PC-3 (cell line): Measurements from ENCODE around the gene CACNA1B. TPM values are rescaled to one million over a fixed set of nuclear protein-coding genes. Genes with fewer than 3 reads are reported as not detected.

Source experiments
- ATAC-seq: fragments of 200-7000 bp; cut with Tn5 transposase; 2 replicates; pipeline ENCODE4 v1.9.1; 2020; ENCODE audit warnings: mild to moderate bottlenecking, moderate library complexity
- BruUV-seq: library from RNA; stranded (reverse); fragments of 400-500 nt; replicated peaks from 2 replicates; lab custom pipeline; 2021; lab: Mats Ljungman, UMichigan
- CTCF ChIA-PET: fragments of 300-600 bp; sonication (Branson Sonifier 250); formaldehyde crosslinking; loops from one replicate; lab custom pipeline; 2022; ENCODE audit warnings: antibody characterized with exemption; lab: Charles Lee
- POLR2A ChIA-PET: fragments of 300-600 bp; sonication (Branson Sonifier 250); formaldehyde crosslinking; loops from one replicate; lab custom pipeline; 2022; ENCODE audit warnings: antibody characterized with exemption; ENCODE audit not compliant: unreplicated experiment; lab: Charles Lee
- DNase-seq: peaks from one replicate; pipeline ENCODE4 v3.0.0-alpha.2; 2015
- H2AFZ ChIP-seq: fragments of 300-600 bp; sonication (generic); 2 replicates; pipeline ENCODE4 v1.6.0; 2016; ENCODE audit warnings: antibody characterized with exemption, low read length
- H3F3A ChIP-seq: fragments of 300-600 bp; sonication (generic); one replicate; pipeline ENCODE4 v1.6.0; 2017; ENCODE audit warnings: antibody characterized with exemption, low read length, control low read depth, mild to moderate bottlenecking; ENCODE audit not compliant: unreplicated experiment
- H3K27ac ChIP-seq: fragments of 300-600 bp; sonication (generic); 2 replicates; pipeline ENCODE4 v1.5.1; 2016; ENCODE audit warnings: mild to moderate bottlenecking, low read length
- H3K27me3 ChIP-seq: fragments of 300-600 bp; sonication (generic); 2 replicates; pipeline ENCODE4 v1.6.1; 2016; ENCODE audit warnings: low read length, mixed read lengths
- H3K36me3 ChIP-seq: fragments of 300-600 bp; sonication (generic); 2 replicates; pipeline ENCODE4 v1.6.1; 2016; ENCODE audit warnings: low read depth, mixed run types, low read length, mixed read lengths
- H3K4me1 ChIP-seq: fragments of 300-600 bp; sonication (generic); 2 replicates; pipeline ENCODE4 v1.5.1; 2016; ENCODE audit warnings: low read length; ENCODE audit not compliant: insufficient read depth
- H3K4me2 ChIP-seq: fragments of 300-600 bp; sonication (generic); 2 replicates; pipeline ENCODE4 v1.6.0; 2016; ENCODE audit warnings: low read length
- H3K4me3 ChIP-seq: fragments of 300-600 bp; sonication (generic); 2 replicates; pipeline ENCODE4 v1.5.1; 2016; ENCODE audit warnings: mild to moderate bottlenecking, low read length, mixed read lengths
- H3K79me2 ChIP-seq: fragments of 300-600 bp; sonication (generic); 2 replicates; pipeline ENCODE4 v1.6.1; 2017; ENCODE audit warnings: low read length, mixed read lengths
- H3K9ac ChIP-seq: fragments of 300-600 bp; sonication (generic); 2 replicates; pipeline ENCODE4 v1.6.0; 2016; ENCODE audit warnings: mild to moderate bottlenecking, low read length
- H3K9me2 ChIP-seq: fragments of 300-600 bp; sonication (generic); replicated peaks from 2 replicates; pipeline ENCODE4 v1.6.1; 2016; ENCODE audit warnings: mixed run types, low read length, mixed read lengths
- H3K9me3 ChIP-seq: fragments of 300-600 bp; sonication (generic); 2 replicates; pipeline ENCODE4 v1.6.1; 2016; ENCODE audit warnings: low read length, mixed read lengths
- H4K20me1 ChIP-seq: fragments of 300-600 bp; sonication (generic); 2 replicates; pipeline ENCODE4 v1.6.1; 2016; ENCODE audit warnings: low read length, mixed read lengths
- CTCF ChIP-seq: fragments of 300-600 bp; sonication (generic); conservative IDR thresholded peaks from 2 replicates; pipeline ENCODE4 v1.5.1; 2017; ENCODE audit warnings: antibody characterized with exemption, low read depth, mild to moderate bottlenecking, low read length
- EZH2 ChIP-seq: fragments of 300-600 bp; sonication (generic); IDR thresholded peaks from one replicate; pipeline ENCODE4 v1.6.1; 2017; ENCODE audit warnings: antibody characterized with exemption, mild to moderate bottlenecking, low read length; ENCODE audit not compliant: unreplicated experiment
- EZH2phosphoT487 ChIP-seq: fragments of 300-600 bp; sonication (generic); IDR thresholded peaks from 2 replicates; pipeline ENCODE4 v1.6.1; 2018; ENCODE audit warnings: mild to moderate bottlenecking, antibody characterized with exemption, low read length, borderline replicate concordance
- intact Hi-C: fragments of 100-400 bp; cut with micrococcal nuclease; formaldehyde crosslinking; loops from 2 replicates; pipeline ENCODE4 v1.9.0; 2023
- total RNA-seq: library from RNA; depleted of rRNA; stranded (reverse); fragments of >200 nt; gene quantifications from 2 replicates; pipeline ENCODE4 v1.2.3, GENCODE V29; 2014

The CACNA1B gene
- total RNA-seq, 1 experiment from 2014 or later: not detected

- no peak overlapping the region for H3K4me2 ChIP-seq
- no peak for ATAC-seq
- H3K27ac ChIP-seq: no peak overlapping the region
- no peaks in the 10 kb centered on the region for H3K36me3 ChIP-seq
- CTCF ChIA-PET: no interaction called here
- peaks cover 16% of the 10 kb centered on the region for H3K27me3 ChIP-seq
- H3K4me3 ChIP-seq: no peak overlapping the region
- H3K79me2 ChIP-seq: no peaks in the 10 kb centered on the region
- no peak overlapping the region for H3K9ac ChIP-seq
- no peak for DNase-seq
- H2AFZ ChIP-seq: no peak overlapping the region
- POLR2A ChIA-PET: interaction anchor here (0.6 kb wide), 1 partner anchor 170 kb away, joined by 3 read pairs; no protein-coding TSS in a partner anchor
- BruUV-seq: no TSS peak
- intact Hi-C loops: no loop called here
- H4K20me1 ChIP-seq: no peaks in the 10 kb centered on the region
- no peaks in the 10 kb centered on the region for H3K9me3 ChIP-seq
- TF ChIP-seq EZH2phosphoT487: no peak
- TF ChIP-seq EZH2: no peak
- no peak for TF ChIP-seq CTCF
- no peaks in the 10 kb centered on the region for H3F3A ChIP-seq
- H3K4me1 ChIP-seq: no peaks in the 10 kb centered on the region
- H3K9me2 ChIP-seq: no peaks in the 10 kb centered on the region
Measured at GRCh38 chr9:138020120-138020794, 142.7 kb downstream of the CACNA1B start.

GRCh38 chr9:138020795-138021182 is 143.2 kb downstream of the CACNA1B start:
- Histone ChIP-seq H3K4me3 (no peak overlapping the region), H3K27ac (no peak overlapping the region), H3K9ac (no peak overlapping the region), H3K27me3 (peaks cover 16% of the 10 kb centered on the region), H3K4me1 (no peaks in the 10 kb centered on the region), H3F3A (no peaks in the 10 kb centered on the region), H3K79me2 (no peaks in the 10 kb centered on the region), H3K9me3 (no peaks in the 10 kb centered on the region), H4K20me1 (no peaks in the 10 kb centered on the region), H3K36me3 (no peaks in the 10 kb centered on the region), H2AFZ (no peak overlapping the region), H3K9me2 (no peaks in the 10 kb centered on the region), H3K4me2 (no peak overlapping the region)
- intact Hi-C loops: no loop called here
- no peak for ATAC-seq
- no TSS peak for BruUV-seq
- ChIA-PET POLR2A (no interaction called here), CTCF (no interaction called here)
- no peak for TF ChIP-seq EZH2
- no peak for TF ChIP-seq CTCF
- TF ChIP-seq EZH2phosphoT487: no peak
- no peak for DNase-seq
